ENCODE results near the gene IFI30. TPM values are rescaled to one million over a fixed set of nuclear protein-coding genes. Genes with fewer than 3 reads are reported as not detected.

The IFI30 gene
- total RNA-seq, 1 experiment from 2014 or later, result 20.2 TPM

GRCh38 chr19:18197306-18197705 is 23.7 kb downstream of the IFI30 start:
- peaks cover 2% of the 10 kb centered on the region; the same call in 1 of the 2 replicates for H3K27me3 Mint-ChIP-seq (ENCODE audit: low read depth)
- H3K4me3 Mint-ChIP-seq, result no peak overlapping the region
- POLR2A ChIA-PET, result interaction anchor here (0.6 kb wide), 1 partner anchor 102 kb away, joined by 3 read pairs; no protein-coding TSS in a partner anchor
- H3K27ac Mint-ChIP-seq, result no peak overlapping the region
- TF ChIP-seq NR1H2 (CRISPR knock-in tag; IDR thresholded peaks at IDR 0.05) (no peak), ZNF219 (CRISPR knock-in tag; IDR thresholded peaks at IDR 0.05; ENCODE audit: borderline replicate concordance) (no peak), FOXK1 (CRISPR knock-in tag; IDR thresholded peaks at IDR 0.05) (no peak), ZNF232 (CRISPR knock-in tag; IDR thresholded peaks at IDR 0.05) (no peak), ATF3 (CRISPR knock-in tag; conservative IDR thresholded peaks at IDR 0.05) (no peak), IRF2 (CRISPR knock-in tag; IDR thresholded peaks at IDR 0.05; ENCODE audit: borderline replicate concordance, low read depth) (no peak), AR (CRISPR knock-in tag; IDR thresholded peaks at IDR 0.05) (no peak), ZBTB21 (CRISPR knock-in tag; IDR thresholded peaks at IDR 0.05; ENCODE audit: borderline replicate concordance) (no peak), HMGXB4 (CRISPR knock-in tag; IDR thresholded peaks at IDR 0.05) (no peak), JAZF1 (CRISPR knock-in tag; IDR thresholded peaks at IDR 0.05) (no peak), E2F5 (CRISPR knock-in tag; IDR thresholded peaks at IDR 0.05) (no peak), ZNF532 (CRISPR knock-in tag; IDR thresholded peaks at IDR 0.05; ENCODE audit: borderline replicate concordance) (no peak), ZNF396 (CRISPR knock-in tag; IDR thresholded peaks at IDR 0.05; ENCODE audit: borderline replicate concordance) (no peak), RELA (CRISPR knock-in tag; IDR thresholded peaks at IDR 0.05; ENCODE audit: borderline replicate concordance) (no peak), SOX15 (CRISPR knock-in tag; IDR thresholded peaks at IDR 0.05) (no peak), GABPB1 (CRISPR knock-in tag; IDR thresholded peaks at IDR 0.05) (no peak), ZNF121 (CRISPR knock-in tag; IDR thresholded peaks at IDR 0.05) (no peak), ZNF423 (CRISPR knock-in tag; IDR thresholded peaks at IDR 0.05) (no peak), MYBL2 (CRISPR knock-in tag; IDR thresholded peaks at IDR 0.05) (no peak)
- DNase-seq (ENCODE audit: low spot score), result no peak
- CTCF ChIA-PET, result interaction anchor here (0.6 to 1.2 kb wide), 2 partner anchors 84 to 1279 kb away, joined by 3 read pairs; no protein-coding TSS in a partner anchor
- H3K4me1 Mint-ChIP-seq, result peaks cover 16% of the 10 kb centered on the region
- ATAC-seq, result no peak
- peaks cover 29% of the 10 kb centered on the region for H3K36me3 Mint-ChIP-seq
- H3K9me3 Mint-ChIP-seq, result no peaks in the 10 kb centered on the region

Measured in WTC11 (cell line).